GM23338 (cell line): ENCODE data around the gene CORO1C.

ENCODE experiments used
- CREB1 ChIP-seq: fragments of 250-450 bp; sonication (Bioruptor Pico); IDR thresholded peaks from 2 replicates; pipeline ENCODE4 v1.5.0; 2020; ENCODE audit warnings: low read depth, mild to moderate bottlenecking, moderate library complexity
- EZH2 ChIP-seq: fragments of 200-600 bp; sonication (generic); IDR thresholded peaks from one replicate; pipeline ENCODE4 v1.8.0; 2017; ENCODE audit warnings: antibody characterized with exemption, mild to moderate bottlenecking, low read depth; ENCODE audit not compliant: unreplicated experiment
- EZH2phosphoT487 ChIP-seq: fragments of 200-600 bp; sonication (generic); IDR thresholded peaks from one replicate; pipeline ENCODE4 v1.8.1; 2018; ENCODE audit warnings: antibody characterized with exemption; ENCODE audit not compliant: unreplicated experiment
- JUNB ChIP-seq: IDR thresholded peaks from one replicate; pipeline ENCODE4 v1.6.1; 2016; ENCODE audit warnings: antibody characterized with exemption; ENCODE audit not compliant: unreplicated experiment
- POLR2AphosphoS5 ChIP-seq: IDR thresholded peaks from 2 replicates; pipeline ENCODE4 v1.6.1; 2016; ENCODE audit warnings: antibody characterized with exemption, low read depth
- STAT1 ChIP-seq: IDR thresholded peaks from one replicate; pipeline ENCODE4 v1.6.1; 2016; ENCODE audit warnings: antibody characterized with exemption; ENCODE audit not compliant: unreplicated experiment
- ZNF114 ChIP-seq: fragments of 250-450 bp; sonication (Bioruptor Pico); IDR thresholded peaks from 2 replicates; pipeline ENCODE4 v1.5.0; 2020; ENCODE audit warnings: mild to moderate bottlenecking, moderate library complexity
- ZNF331 ChIP-seq: fragments of 250-450 bp; sonication (Bioruptor Pico); IDR thresholded peaks from 2 replicates; pipeline ENCODE4 v1.5.0; 2020; ENCODE audit warnings: low read depth, mild to moderate bottlenecking, moderate library complexity
- TF ChIP-seq, protein P1 (sequence below), 2 experiments: fragments of 200-600 bp in 1 of 2; sonication (generic) in 1 of 2; conservative IDR thresholded peaks; 2 replicates each; pipeline versions ENCODE4 v1.5.1 to v1.6.1; 2016 to 2017; ENCODE audit warnings: antibody characterized with exemption in 2 of 2, low read depth in 2 of 2, mild to moderate bottlenecking in 2 of 2, moderate library complexity in 1 of 2
- TF ChIP-seq, protein P2 (sequence below): IDR thresholded peaks from one replicate; pipeline ENCODE4 v1.6.1; 2018; ENCODE audit warnings: antibody characterized with exemption; ENCODE audit not compliant: unreplicated experiment

DNA sequence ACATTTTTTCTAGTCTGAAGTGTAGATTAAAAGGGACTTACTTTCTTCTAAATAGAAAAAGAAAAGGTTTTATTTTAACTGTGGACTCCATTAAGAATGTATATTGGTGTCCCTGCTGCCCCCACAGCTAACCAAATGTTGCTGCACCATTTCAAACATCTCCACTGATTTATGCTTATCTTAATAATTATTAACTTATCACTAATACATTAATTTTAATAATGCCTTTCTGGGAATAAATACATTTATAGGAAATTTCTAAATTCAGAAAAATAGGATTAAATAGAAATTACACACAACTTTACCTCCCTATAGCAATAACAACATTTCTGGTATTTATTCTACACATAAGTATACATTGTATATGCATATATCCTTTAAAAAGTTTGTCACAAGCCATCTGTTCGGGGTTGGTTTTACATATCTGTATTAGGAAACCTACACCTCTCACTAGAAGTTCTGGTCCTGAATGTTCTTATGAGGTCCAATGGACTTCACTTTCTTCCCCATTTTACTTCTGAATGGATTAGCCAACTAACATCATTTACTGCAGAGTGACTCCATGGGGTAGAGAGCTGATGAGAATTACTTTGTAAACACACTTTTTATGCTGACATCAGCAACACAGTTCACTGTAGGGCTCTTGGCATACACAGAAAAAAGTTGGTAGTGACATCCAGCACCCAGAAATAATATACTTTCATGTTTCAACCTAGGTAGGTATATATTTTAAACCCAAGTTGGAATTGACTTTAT is 88.2 kb downstream of the CORO1C start:
- TF ChIP-seq, protein P1, sequence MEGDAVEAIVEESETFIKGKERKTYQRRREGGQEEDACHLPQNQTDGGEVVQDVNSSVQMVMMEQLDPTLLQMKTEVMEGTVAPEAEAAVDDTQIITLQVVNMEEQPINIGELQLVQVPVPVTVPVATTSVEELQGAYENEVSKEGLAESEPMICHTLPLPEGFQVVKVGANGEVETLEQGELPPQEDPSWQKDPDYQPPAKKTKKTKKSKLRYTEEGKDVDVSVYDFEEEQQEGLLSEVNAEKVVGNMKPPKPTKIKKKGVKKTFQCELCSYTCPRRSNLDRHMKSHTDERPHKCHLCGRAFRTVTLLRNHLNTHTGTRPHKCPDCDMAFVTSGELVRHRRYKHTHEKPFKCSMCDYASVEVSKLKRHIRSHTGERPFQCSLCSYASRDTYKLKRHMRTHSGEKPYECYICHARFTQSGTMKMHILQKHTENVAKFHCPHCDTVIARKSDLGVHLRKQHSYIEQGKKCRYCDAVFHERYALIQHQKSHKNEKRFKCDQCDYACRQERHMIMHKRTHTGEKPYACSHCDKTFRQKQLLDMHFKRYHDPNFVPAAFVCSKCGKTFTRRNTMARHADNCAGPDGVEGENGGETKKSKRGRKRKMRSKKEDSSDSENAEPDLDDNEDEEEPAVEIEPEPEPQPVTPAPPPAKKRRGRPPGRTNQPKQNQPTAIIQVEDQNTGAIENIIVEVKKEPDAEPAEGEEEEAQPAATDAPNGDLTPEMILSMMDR (conservative IDR thresholded peaks at IDR 0.05; ENCODE audit: low read depth in 2 of 2): no peak
- TF ChIP-seq POLR2AphosphoS5 (no peak), EZH2 (no peak), EZH2phosphoT487 (no peak), CREB1 (CRISPR knock-in tag) (no peak), ZNF114 (CRISPR knock-in tag) (no peak), STAT1 (no peak), ZNF331 (no peak), JUNB (no peak)
- TF ChIP-seq, protein P2, sequence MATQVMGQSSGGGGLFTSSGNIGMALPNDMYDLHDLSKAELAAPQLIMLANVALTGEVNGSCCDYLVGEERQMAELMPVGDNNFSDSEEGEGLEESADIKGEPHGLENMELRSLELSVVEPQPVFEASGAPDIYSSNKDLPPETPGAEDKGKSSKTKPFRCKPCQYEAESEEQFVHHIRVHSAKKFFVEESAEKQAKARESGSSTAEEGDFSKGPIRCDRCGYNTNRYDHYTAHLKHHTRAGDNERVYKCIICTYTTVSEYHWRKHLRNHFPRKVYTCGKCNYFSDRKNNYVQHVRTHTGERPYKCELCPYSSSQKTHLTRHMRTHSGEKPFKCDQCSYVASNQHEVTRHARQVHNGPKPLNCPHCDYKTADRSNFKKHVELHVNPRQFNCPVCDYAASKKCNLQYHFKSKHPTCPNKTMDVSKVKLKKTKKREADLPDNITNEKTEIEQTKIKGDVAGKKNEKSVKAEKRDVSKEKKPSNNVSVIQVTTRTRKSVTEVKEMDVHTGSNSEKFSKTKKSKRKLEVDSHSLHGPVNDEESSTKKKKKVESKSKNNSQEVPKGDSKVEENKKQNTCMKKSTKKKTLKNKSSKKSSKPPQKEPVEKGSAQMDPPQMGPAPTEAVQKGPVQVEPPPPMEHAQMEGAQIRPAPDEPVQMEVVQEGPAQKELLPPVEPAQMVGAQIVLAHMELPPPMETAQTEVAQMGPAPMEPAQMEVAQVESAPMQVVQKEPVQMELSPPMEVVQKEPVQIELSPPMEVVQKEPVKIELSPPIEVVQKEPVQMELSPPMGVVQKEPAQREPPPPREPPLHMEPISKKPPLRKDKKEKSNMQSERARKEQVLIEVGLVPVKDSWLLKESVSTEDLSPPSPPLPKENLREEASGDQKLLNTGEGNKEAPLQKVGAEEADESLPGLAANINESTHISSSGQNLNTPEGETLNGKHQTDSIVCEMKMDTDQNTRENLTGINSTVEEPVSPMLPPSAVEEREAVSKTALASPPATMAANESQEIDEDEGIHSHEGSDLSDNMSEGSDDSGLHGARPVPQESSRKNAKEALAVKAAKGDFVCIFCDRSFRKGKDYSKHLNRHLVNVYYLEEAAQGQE: no peak
